Central memory CD8-positive, alpha-beta T cell (primary cell): ENCODE data around the gene RNU5B-1.
A peak's percentile ranks its signal among the peaks of the same experiment; 100 is the strongest.

Experiments used
- ATAC-seq: fragments of 150-1000 bp; cut with Tn5 transposase; replicated peaks from 2 replicates; pipeline ENCODE4 v1.10.0; 2022; ENCODE audit warnings: mild to moderate bottlenecking, moderate FRiP score, moderate number of reproducible peaks; ENCODE audit not compliant: poor library complexity, severe bottlenecking; ENCODE audit errors: extremely low read depth
- DNase-seq, 2 donors: peaks; one replicate each; pipeline ENCODE4 v3.0.0; 2021; ENCODE audit warnings: low spot score in 2 of 2
- H3K27ac Mint-ChIP-seq: one replicate; pipeline ENCODE4 v1.8.0; 2022; ENCODE audit warnings: low read depth, mild to moderate bottlenecking, moderate library complexity, mixed read lengths
- H3K27me3 Mint-ChIP-seq: one replicate; pipeline ENCODE4 v1.8.0; 2022; ENCODE audit warnings: mixed read lengths
- H3K36me3 Mint-ChIP-seq: one replicate; pipeline ENCODE4 v1.8.0; 2022; ENCODE audit warnings: mild to moderate bottlenecking, moderate library complexity, mixed read lengths; ENCODE audit not compliant: insufficient read depth
- H3K4me1 Mint-ChIP-seq: one replicate; pipeline ENCODE4 v1.8.0; 2022; ENCODE audit warnings: mixed read lengths
- H3K4me3 Mint-ChIP-seq: one replicate; pipeline ENCODE4 v1.8.0; 2022; ENCODE audit warnings: mild to moderate bottlenecking, moderate library complexity, mixed read lengths
- H3K9me3 Mint-ChIP-seq: one replicate; pipeline ENCODE4 v1.8.0; 2022; ENCODE audit warnings: mixed read lengths

RNU5B-1 gene

GRCh38 chr15:65275104-65275727 lies 29.3 kb upstream of the RNU5B-1 start:
- DNase-seq (no peak), ATAC-seq (no peak)
- Mint-ChIP-seq H3K27ac (peak overlapping the region; percentile 44), H3K4me3 (no peak overlapping the region), H3K36me3 (peaks cover 4% of the 10 kb centered on the region), H3K4me1 (peaks cover 42% of the 10 kb centered on the region), H3K27me3 (no peaks in the 10 kb centered on the region), H3K9me3 (no peaks in the 10 kb centered on the region)

- Mint-ChIP-seq H3K27ac (peak overlapping the region; percentile 44), H3K27me3 (no peaks in the 10 kb centered on the region), H3K36me3 (peaks cover 5% of the 10 kb centered on the region), H3K9me3 (no peaks in the 10 kb centered on the region), H3K4me3 (no peak overlapping the region), H3K4me1 (peaks cover 47% of the 10 kb centered on the region)
- ATAC-seq = no peak
- no peak for DNase-seq
These were observed 28.8 kb upstream of the RNU5B-1 start for GRCh38 chr15:65275728-65276126.

- Mint-ChIP-seq H3K27ac (peak overlapping the region; percentile 13), H3K4me1 (peaks cover 47% of the 10 kb centered on the region), H3K36me3 (peaks cover 3% of the 10 kb centered on the region), H3K4me3 (no peak overlapping the region), H3K9me3 (no peaks in the 10 kb centered on the region), H3K27me3 (no peaks in the 10 kb centered on the region)
- ATAC-seq (no peak), DNase-seq (no peak)
These were observed 27.5 kb upstream of the RNU5B-1 start for GRCh38 chr15:65277015-65277414.

GRCh38 chr15:65278480-65278879 lies 26.0 kb upstream of the RNU5B-1 start:
- DNase-seq (no peak), ATAC-seq (no peak)
- Mint-ChIP-seq H3K4me1 (peaks cover 50% of the 10 kb centered on the region), H3K9me3 (no peaks in the 10 kb centered on the region), H3K36me3 (peaks cover 3% of the 10 kb centered on the region), H3K4me3 (no peak overlapping the region), H3K27ac (peak overlapping the region; percentile 16), H3K27me3 (no peaks in the 10 kb centered on the region)

- Mint-ChIP-seq H3K27ac (peak overlapping the region; percentile 91), H3K36me3 (peaks cover 8% of the 10 kb centered on the region), H3K27me3 (no peaks in the 10 kb centered on the region), H3K9me3 (no peaks in the 10 kb centered on the region), H3K4me3 (peak overlapping the region; percentile 86), H3K4me1 (peaks cover 44% of the 10 kb centered on the region)
- DNase-seq (no peak), ATAC-seq (no peak)
These were observed 19.0 kb upstream of the RNU5B-1 start for GRCh38 chr15:65285291-65286068.

- peaks cover 41% of the 10 kb centered on the region for H3K4me1 Mint-ChIP-seq
- no peak for DNase-seq
These were observed 18.3 kb upstream of the RNU5B-1 start for GRCh38 chr15:65286069-65286703.

GRCh38 chr15:65286704-65287519 lies 17.6 kb upstream of the RNU5B-1 start, which contains the start of gene PARP16:
Gene PARP16 (minus strand): TSS chr15:65286883. CDS start chr15:65286426, 457 bp downstream.
- H3K27ac Mint-ChIP-seq = peak within 1 kb of the TSS; percentile 91
- no peaks in the 10 kb centered on the region for H3K9me3 Mint-ChIP-seq
- peak; percentile 94 for ATAC-seq
- peak; percentile 80 to 83 for DNase-seq
- peaks cover 41% of the 10 kb centered on the region for H3K4me1 Mint-ChIP-seq
- H3K36me3 Mint-ChIP-seq = peaks cover 6% of the 10 kb centered on the region
- peak within 1 kb of the TSS; percentile 86 for H3K4me3 Mint-ChIP-seq
- no peaks in the 10 kb centered on the region for H3K27me3 Mint-ChIP-seq

More at GRCh38 chr15:65286069-65286703, 18.3 kb upstream of the RNU5B-1 start:
- peak; percentile 9 for ATAC-seq
- Mint-ChIP-seq H3K4me3 (peak overlapping the region; percentile 86), H3K36me3 (peaks cover 6% of the 10 kb centered on the region), H3K9me3 (no peaks in the 10 kb centered on the region), H3K27ac (peak overlapping the region; percentile 91), H3K27me3 (no peaks in the 10 kb centered on the region)

GRCh38 chr15:65287520-65287855 lies 17.0 kb upstream of the RNU5B-1 start:
- no peak for DNase-seq
- Mint-ChIP-seq H3K4me1 (peaks cover 36% of the 10 kb centered on the region), H3K9me3 (no peaks in the 10 kb centered on the region), H3K4me3 (peak overlapping the region; percentile 86), H3K27ac (peak overlapping the region; percentile 91), H3K36me3 (peaks cover 6% of the 10 kb centered on the region), H3K27me3 (no peaks in the 10 kb centered on the region)
- no peak for ATAC-seq

- ATAC-seq = no peak
- H3K9me3 Mint-ChIP-seq = no peaks in the 10 kb centered on the region
- peaks cover 6% of the 10 kb centered on the region for H3K36me3 Mint-ChIP-seq
- H3K4me3 Mint-ChIP-seq = no peak overlapping the region
- H3K4me1 Mint-ChIP-seq = peaks cover 22% of the 10 kb centered on the region
- no peak for DNase-seq
- H3K27me3 Mint-ChIP-seq = no peaks in the 10 kb centered on the region
- H3K27ac Mint-ChIP-seq = no peak overlapping the region
These were observed 15.1 kb upstream of the RNU5B-1 start for GRCh38 chr15:65289261-65289854.

GRCh38 chr15:65290228-65290627 lies 14.2 kb upstream of the RNU5B-1 start:
- Mint-ChIP-seq H3K4me3 (no peak overlapping the region), H3K36me3 (peaks cover 8% of the 10 kb centered on the region), H3K4me1 (peaks cover 22% of the 10 kb centered on the region), H3K9me3 (no peaks in the 10 kb centered on the region), H3K27me3 (no peaks in the 10 kb centered on the region), H3K27ac (no peak overlapping the region)
- DNase-seq (no peak), ATAC-seq (no peak)

GRCh38 chr15:65292938-65293518 lies 11.4 kb upstream of the RNU5B-1 start:
- H3K27ac Mint-ChIP-seq = no peak overlapping the region
- H3K27me3 Mint-ChIP-seq = no peaks in the 10 kb centered on the region
- DNase-seq = no peak
- H3K36me3 Mint-ChIP-seq = peaks cover 21% of the 10 kb centered on the region
- no peaks in the 10 kb centered on the region for H3K9me3 Mint-ChIP-seq
- H3K4me3 Mint-ChIP-seq = no peak overlapping the region
- peaks cover 16% of the 10 kb centered on the region for H3K4me1 Mint-ChIP-seq
- no peak for ATAC-seq

- no peaks in the 10 kb centered on the region for H3K27me3 Mint-ChIP-seq
- peaks cover 37% of the 10 kb centered on the region for H3K36me3 Mint-ChIP-seq
- peaks cover 34% of the 10 kb centered on the region for H3K4me1 Mint-ChIP-seq
- H3K9me3 Mint-ChIP-seq = no peaks in the 10 kb centered on the region
- no peak for ATAC-seq
- no peak for DNase-seq
- peak overlapping the region; percentile 77 for H3K4me3 Mint-ChIP-seq
- H3K27ac Mint-ChIP-seq = peak overlapping the region; percentile 80
These were observed 5.7 kb upstream of the RNU5B-1 start for GRCh38 chr15:65298731-65299130.
